Transverse colon (tissue), 3 donors: Measurements from ENCODE around the gene OR4K2.

Source experiments
- CTCF ChIP-seq, 5 experiments: fragments of 200-600 bp in 3 of 5; fragments of 450-650 bp in 2 of 5; sonication (generic) in 3 of 5; IDR thresholded peaks; 1 replicate in 2 of 5; 2 replicates in 3 of 5; pipeline ENCODE4 v1.5.1; 2016 to 2017; ENCODE audit warnings: antibody characterized with exemption in 5 of 5, inconsistent platforms in 3 of 5, mild to moderate bottlenecking in 2 of 5, moderate library complexity in 1 of 5
- POLR2A ChIP-seq: fragments of 450-650 bp; IDR thresholded peaks from one replicate; pipeline ENCODE4 v1.6.1; 2016; ENCODE audit warnings: antibody characterized with exemption, mild to moderate bottlenecking, moderate library complexity

- TF ChIP-seq CTCF (IDR thresholded peaks at IDR 0.05) (no peak), POLR2A (no peak)
Measured at GRCh38 chr14:19917955-19918518, 43.1 kb downstream of the OR4K2 start.
